PFSK-1 (cell line): Measurements from ENCODE around the gene POLG.

Experiments used
- FOXP2 ChIP-seq: optimal IDR thresholded peaks from 2 replicates; pipeline ENCODE3; 2011; ENCODE audit warnings: borderline replicate concordance, control low read depth, inconsistent platforms; ENCODE audit not compliant: insufficient read depth; ENCODE audit errors: extremely low read length, extremely low read depth
- POLR2AphosphoS5 ChIP-seq: IDR thresholded peaks from 2 replicates; pipeline ENCODE4 v1.6.1; 2012; ENCODE audit warnings: low read depth, mild to moderate bottlenecking, control low read depth, low read length, moderate library complexity
- SIN3A ChIP-seq: IDR thresholded peaks from 2 replicates; pipeline ENCODE4 v1.6.1; 2012; ENCODE audit warnings: mild to moderate bottlenecking, low read length, moderate library complexity, borderline replicate concordance; ENCODE audit not compliant: insufficient read depth
- TAF1 ChIP-seq: IDR thresholded peaks from 2 replicates; pipeline ENCODE4 v1.6.1; 2012; ENCODE audit warnings: low read length, control low read depth, borderline replicate concordance; ENCODE audit not compliant: insufficient read depth
- TF ChIP-seq, protein P1 (sequence below), 2 experiments: IDR thresholded peaks; 2 replicates each; pipeline versions ENCODE4 v1.6.1 to v1.8.0; 2011 to 2012; ENCODE audit warnings: low read depth in 2 of 2, low read length in 2 of 2, control low read depth in 1 of 2, inconsistent platforms in 1 of 2, mild to moderate bottlenecking in 1 of 2, moderate library complexity in 1 of 2; ENCODE audit not compliant: insufficient read depth in 1 of 2

POLG gene

DNA sequence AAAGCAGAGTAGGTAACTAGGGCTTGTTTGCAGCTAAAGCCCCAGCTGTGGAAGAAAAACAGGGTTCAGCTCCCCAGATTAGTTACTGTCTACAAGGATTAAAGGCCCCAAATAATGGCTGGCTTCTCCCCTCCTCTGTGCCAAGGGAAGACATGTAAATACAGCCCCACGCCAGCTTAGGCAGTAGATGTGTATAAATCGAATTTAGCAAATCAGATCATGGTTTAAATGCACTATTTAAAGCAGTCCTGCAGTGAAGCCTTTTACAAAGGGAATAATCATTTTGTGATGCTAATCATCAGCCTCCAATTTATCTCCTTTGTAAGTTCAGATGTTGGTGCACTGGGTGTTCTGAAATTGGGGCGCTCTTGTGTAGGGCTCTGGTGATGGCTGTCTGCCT, 46.7 kb upstream of the POLG start:
- no peak for TF ChIP-seq SIN3A
- TF ChIP-seq, protein P1, sequence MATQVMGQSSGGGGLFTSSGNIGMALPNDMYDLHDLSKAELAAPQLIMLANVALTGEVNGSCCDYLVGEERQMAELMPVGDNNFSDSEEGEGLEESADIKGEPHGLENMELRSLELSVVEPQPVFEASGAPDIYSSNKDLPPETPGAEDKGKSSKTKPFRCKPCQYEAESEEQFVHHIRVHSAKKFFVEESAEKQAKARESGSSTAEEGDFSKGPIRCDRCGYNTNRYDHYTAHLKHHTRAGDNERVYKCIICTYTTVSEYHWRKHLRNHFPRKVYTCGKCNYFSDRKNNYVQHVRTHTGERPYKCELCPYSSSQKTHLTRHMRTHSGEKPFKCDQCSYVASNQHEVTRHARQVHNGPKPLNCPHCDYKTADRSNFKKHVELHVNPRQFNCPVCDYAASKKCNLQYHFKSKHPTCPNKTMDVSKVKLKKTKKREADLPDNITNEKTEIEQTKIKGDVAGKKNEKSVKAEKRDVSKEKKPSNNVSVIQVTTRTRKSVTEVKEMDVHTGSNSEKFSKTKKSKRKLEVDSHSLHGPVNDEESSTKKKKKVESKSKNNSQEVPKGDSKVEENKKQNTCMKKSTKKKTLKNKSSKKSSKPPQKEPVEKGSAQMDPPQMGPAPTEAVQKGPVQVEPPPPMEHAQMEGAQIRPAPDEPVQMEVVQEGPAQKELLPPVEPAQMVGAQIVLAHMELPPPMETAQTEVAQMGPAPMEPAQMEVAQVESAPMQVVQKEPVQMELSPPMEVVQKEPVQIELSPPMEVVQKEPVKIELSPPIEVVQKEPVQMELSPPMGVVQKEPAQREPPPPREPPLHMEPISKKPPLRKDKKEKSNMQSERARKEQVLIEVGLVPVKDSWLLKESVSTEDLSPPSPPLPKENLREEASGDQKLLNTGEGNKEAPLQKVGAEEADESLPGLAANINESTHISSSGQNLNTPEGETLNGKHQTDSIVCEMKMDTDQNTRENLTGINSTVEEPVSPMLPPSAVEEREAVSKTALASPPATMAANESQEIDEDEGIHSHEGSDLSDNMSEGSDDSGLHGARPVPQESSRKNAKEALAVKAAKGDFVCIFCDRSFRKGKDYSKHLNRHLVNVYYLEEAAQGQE (IDR thresholded peaks at IDR 0.05; ENCODE audit: insufficient read depth in 1 of 2, low read depth in 2 of 2, low read length in 2 of 2) = no peak
- TF ChIP-seq POLR2AphosphoS5 = no peak
- TF ChIP-seq TAF1 = no peak
- no peak for TF ChIP-seq FOXP2

DNA sequence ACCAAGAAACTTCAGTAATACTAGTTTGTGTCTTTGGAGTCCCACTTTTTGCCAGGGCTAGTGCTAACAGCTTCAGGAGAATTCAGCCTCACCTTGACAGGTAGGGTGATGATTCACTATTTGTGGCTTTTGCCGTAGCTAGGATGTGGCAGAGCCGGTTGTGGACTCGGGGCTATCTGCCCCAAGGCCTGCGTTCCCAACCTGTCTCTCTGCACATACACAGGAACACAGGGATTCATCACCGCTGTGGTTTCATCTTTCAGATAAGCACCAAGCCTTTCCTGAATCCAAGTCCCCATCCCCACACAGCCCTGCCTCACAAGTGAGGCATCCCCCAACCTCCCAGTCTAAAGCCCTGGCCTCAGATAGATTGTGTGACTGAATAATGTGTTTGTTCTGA, 45.2 kb upstream of the POLG start:
- TF ChIP-seq, protein P1 (IDR thresholded peaks at IDR 0.05; ENCODE audit: insufficient read depth in 1 of 2, low read depth in 2 of 2, low read length in 2 of 2) = no peak
- TF ChIP-seq SIN3A (no peak), FOXP2 (no peak), POLR2AphosphoS5 (no peak), TAF1 (no peak)

DNA sequence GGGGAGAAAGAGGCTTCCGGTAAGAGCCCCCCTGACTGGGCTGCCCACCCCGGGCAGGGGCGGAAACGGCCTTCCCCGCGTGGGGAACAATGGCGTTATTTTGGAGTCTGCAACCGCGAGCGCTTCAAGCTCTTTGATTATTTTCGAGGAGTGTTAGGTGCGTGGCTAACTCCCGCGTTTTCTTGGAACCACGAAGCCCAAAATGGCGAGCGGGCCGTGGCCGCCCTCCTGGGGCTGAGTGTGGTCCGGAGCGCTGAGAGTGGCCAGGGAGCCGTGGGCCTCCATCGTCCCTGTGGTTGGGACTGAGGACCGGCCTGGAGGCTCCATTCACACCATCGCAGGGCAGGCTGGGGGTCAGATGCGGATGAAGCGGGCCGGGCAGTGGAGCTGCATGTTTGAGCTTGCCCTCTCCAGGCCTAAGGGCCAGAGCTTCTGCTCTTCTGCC, 44.6 kb upstream of the POLG start:
- TF ChIP-seq SIN3A = no peak
- TF ChIP-seq TAF1 = no peak
- TF ChIP-seq, protein P1 (IDR thresholded peaks at IDR 0.05; ENCODE audit: insufficient read depth in 1 of 2, low read depth in 2 of 2, low read length in 2 of 2) = no peak
- TF ChIP-seq FOXP2 = no peak
- TF ChIP-seq POLR2AphosphoS5 = no peak

DNA sequence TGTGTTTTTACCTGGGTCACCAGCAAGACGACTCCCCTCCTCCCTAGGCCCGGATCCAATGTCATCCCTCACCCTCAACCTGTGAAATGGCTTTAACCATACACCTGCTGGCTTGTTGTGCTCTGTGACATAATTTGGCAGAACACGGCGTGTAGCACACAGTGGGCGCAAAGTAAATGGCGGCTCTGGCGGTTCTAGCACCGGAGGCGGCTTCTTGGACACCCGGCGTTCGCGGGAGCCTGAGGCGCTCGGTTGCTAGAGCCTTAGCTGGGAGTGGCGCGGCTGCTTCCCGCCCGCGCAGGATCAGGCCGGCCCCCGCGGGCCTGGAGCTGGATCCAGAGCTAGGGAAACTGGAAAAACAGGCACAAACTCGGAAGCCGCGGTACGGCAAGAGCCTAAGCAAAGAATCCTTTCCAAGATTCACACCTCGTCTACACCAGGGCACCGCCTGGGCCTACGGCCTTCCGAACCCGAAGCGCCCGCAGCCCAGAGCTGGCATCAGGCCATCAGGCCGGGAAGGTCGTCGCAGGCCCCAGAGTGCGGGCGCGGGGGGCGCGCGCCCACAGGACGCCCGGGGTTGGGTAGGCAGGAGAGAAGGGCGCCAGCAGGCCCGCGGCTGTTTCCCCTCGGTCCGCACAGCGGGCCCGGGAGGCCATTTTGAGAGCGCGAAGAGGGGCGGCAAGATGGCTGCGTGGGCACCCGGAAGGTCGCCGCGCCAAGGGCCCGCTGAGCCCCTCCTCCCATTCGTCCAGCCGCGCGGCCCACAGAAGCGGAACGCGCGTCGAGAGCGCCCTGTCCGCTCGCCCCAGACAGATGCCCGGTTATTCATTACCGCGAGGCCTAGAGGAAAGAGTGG, 43.9 kb upstream of the POLG start:
- TF ChIP-seq TAF1 (no peak), POLR2AphosphoS5 (no peak), FOXP2 (no peak), SIN3A (no peak)
- TF ChIP-seq, protein P1 (IDR thresholded peaks at IDR 0.05; ENCODE audit: insufficient read depth in 1 of 2, low read depth in 2 of 2, low read length in 2 of 2) = no peak
